DND-41 (cell line): ENCODE measurements around the gene SLC12A4.
A peak's percentile ranks its signal among the peaks of the same experiment; 100 is the strongest.

ENCODE experiments used
- ATAC-seq: fragments of 200-7000 bp; cut with Tn5 transposase; 3 replicates; pipeline ENCODE4 v1.9.1; 2021; ENCODE audit warnings: low read depth; ENCODE audit not compliant: insufficient read depth
- DNase-seq: peaks from one replicate; pipeline ENCODE4 v3.0.0-alpha.2; 2020
- H2AFZ ChIP-seq: 2 replicates; pipeline ENCODE4 v1.6.0; 2012; ENCODE audit warnings: low read depth, low read length
- H3K27ac ChIP-seq: 2 replicates; pipeline ENCODE4 v1.5.1; 2012; ENCODE audit warnings: low read length, inconsistent platforms
- H3K27me3 ChIP-seq: fragments of 200-600 bp; sonication (generic); 2 replicates; pipeline ENCODE4 v1.6.0; 2012; ENCODE audit warnings: low read length, mild to moderate bottlenecking, inconsistent platforms; ENCODE audit not compliant: insufficient read depth, poor library complexity
- H3K36me3 ChIP-seq: 2 replicates; pipeline ENCODE4 v1.5.1; 2012; ENCODE audit warnings: low read length, inconsistent platforms; ENCODE audit not compliant: insufficient read depth
- H3K4me1 ChIP-seq: 2 replicates; pipeline ENCODE4 v1.5.1; 2012; ENCODE audit warnings: mild to moderate bottlenecking, low read length; ENCODE audit not compliant: insufficient read depth
- H3K4me2 ChIP-seq: 2 replicates; pipeline ENCODE4 v1.6.0; 2012; ENCODE audit warnings: mild to moderate bottlenecking, moderate library complexity, low read length, inconsistent platforms; ENCODE audit not compliant: insufficient read depth
- H3K4me3 ChIP-seq, 2 experiments: fragments of 200-600 bp in 1 of 2; shearing (Covaris generic) in 1 of 2; 2 replicates each; pipeline ENCODE4 v1.5.1; 2012 to 2016; ENCODE audit warnings: inconsistent platforms in 2 of 2, low read length in 2 of 2, mild to moderate bottlenecking in 2 of 2, low read depth in 1 of 2, moderate library complexity in 1 of 2
- H3K79me2 ChIP-seq: 2 replicates; pipeline ENCODE4 v1.6.0; 2012; ENCODE audit warnings: low read length, inconsistent platforms; ENCODE audit not compliant: insufficient read depth
- H3K9ac ChIP-seq: 2 replicates; pipeline ENCODE4 v1.6.0; 2012; ENCODE audit warnings: low read depth, mild to moderate bottlenecking, inconsistent platforms, low read length, moderate library complexity
- H3K9me3 ChIP-seq: 2 replicates; pipeline ENCODE4 v1.5.1; 2012; ENCODE audit warnings: low read length, moderate library complexity, mild to moderate bottlenecking, inconsistent platforms; ENCODE audit not compliant: insufficient read depth, severe bottlenecking
- H4K20me1 ChIP-seq: 2 replicates; pipeline ENCODE4 v1.6.0; 2012; ENCODE audit warnings: low read length; ENCODE audit not compliant: insufficient read depth
- CTCF ChIP-seq: IDR thresholded peaks from 2 replicates; pipeline ENCODE4 v1.5.1; 2012; ENCODE audit warnings: borderline replicate concordance, low read length, moderate library complexity, mild to moderate bottlenecking; ENCODE audit not compliant: poor library complexity, severe bottlenecking; ENCODE audit errors: extremely low read depth
- EZH2 ChIP-seq: IDR thresholded peaks from 3 replicates; pipeline ENCODE4 v1.6.1; 2012; ENCODE audit warnings: borderline replicate concordance, low read depth, mild to moderate bottlenecking, moderate library complexity, low read length, inconsistent platforms; ENCODE audit not compliant: severe bottlenecking

The SLC12A4 gene

GRCh38 chr16:67935101-67935401, 33.4 kb downstream of the SLC12A4 start:
- Histone ChIP-seq H3K9me3 (no peaks in the 10 kb centered on the region), H3K36me3 (peaks cover 52% of the 10 kb centered on the region), H3K79me2 (peaks cover 32% of the 10 kb centered on the region), H3K9ac (peak overlapping the region; percentile 84; the same call in 1 of the 2 replicates), H2AFZ (no peak overlapping the region), H3K4me3 (peak overlapping the region in 1 of 2 experiments; percentile 91; a peak in 2 of 4 replicates), H3K27me3 (no peaks in the 10 kb centered on the region), H3K4me1 (peaks cover 26% of the 10 kb centered on the region), H4K20me1 (peaks cover 19% of the 10 kb centered on the region), H3K4me2 (peak overlapping the region; percentile 98), H3K27ac (peak overlapping the region; percentile 92; the same call in 1 of the 2 replicates)
- TF ChIP-seq EZH2 (no peak), CTCF (no peak)
- ATAC-seq (no peak), DNase-seq (no peak)

GRCh38 chr16:67934306-67935100, 33.9 kb downstream of the SLC12A4 start:
- no peak overlapping the region for H3K4me3 ChIP-seq
- no peaks in the 10 kb centered on the region for H3K27me3 ChIP-seq
- no peaks in the 10 kb centered on the region for H3K9me3 ChIP-seq
- peaks cover 19% of the 10 kb centered on the region for H4K20me1 ChIP-seq
- H3K4me1 ChIP-seq: peaks cover 26% of the 10 kb centered on the region
- TF ChIP-seq EZH2: no peak
- no peak for TF ChIP-seq CTCF
- H3K36me3 ChIP-seq: peaks cover 53% of the 10 kb centered on the region
- H3K4me2 ChIP-seq: peak overlapping the region; percentile 98; the same call in 1 of the 2 replicates
- peak overlapping the region; percentile 84; the same call in 1 of the 2 replicates for H3K9ac ChIP-seq
- no peak for ATAC-seq
- H2AFZ ChIP-seq: no peak overlapping the region
- no peak overlapping the region for H3K27ac ChIP-seq
- DNase-seq: no peak
- H3K79me2 ChIP-seq: peaks cover 32% of the 10 kb centered on the region

- Histone ChIP-seq H3K27me3 (no peaks in the 10 kb centered on the region), H3K4me3 (no peak overlapping the region), H3K4me1 (peaks cover 26% of the 10 kb centered on the region), H3K9ac (no peak overlapping the region), H3K27ac (no peak overlapping the region), H3K36me3 (peaks cover 58% of the 10 kb centered on the region), H3K4me2 (no peak overlapping the region), H3K79me2 (peaks cover 32% of the 10 kb centered on the region), H3K9me3 (no peaks in the 10 kb centered on the region), H2AFZ (no peak overlapping the region), H4K20me1 (peaks cover 19% of the 10 kb centered on the region)
- DNase-seq: no peak
- TF ChIP-seq EZH2 (no peak), CTCF (no peak)
- ATAC-seq: no peak
Measured at GRCh38 chr16:67933805-67934204, 34.6 kb downstream of the SLC12A4 start.
